A549 (cell line): ENCODE results near the gene ENPP7. TPM values are rescaled to one million over a fixed set of nuclear protein-coding genes. Genes with fewer than 3 reads are reported as not detected.
A peak's percentile ranks its signal among the peaks of the same experiment; 100 is the strongest.

Experiments used
- ATAC-seq, 2 experiments: fragments of 200-7000 bp in 1 of 2; fragments of >200 bp in 1 of 2; cut with Nextera tagmentation in 1 of 2; cut with Tn5 transposase in 1 of 2; 3 replicates each; pipeline versions ENCODE4 v1.8.0 to v1.9.1; 2018 to 2020; ENCODE audit warnings: mild to moderate bottlenecking in 1 of 2, moderate library complexity in 1 of 2
- CTCF ChIA-PET: fragments of 300-600 bp; sonication (Branson Sonifier 250); formaldehyde crosslinking; extraction: SDS; loops from one replicate; lab custom pipeline; 2021; ENCODE audit warnings: antibody characterized with exemption, inconsistent platforms; lab: Yijun Ruan, JAX
- POLR2A ChIA-PET: fragments of 350-600 bp; formaldehyde crosslinking; extraction: SDS; loops from one replicate; lab custom pipeline; 2021; ENCODE audit warnings: antibody characterized with exemption, inconsistent platforms; lab: Yijun Ruan, JAX
- DNase-seq, 2 experiments: peaks; one replicate each; pipeline versions ENCODE4 v3.0.0 to v3.0.0-alpha.2; 2011 to 2016; ENCODE audit warnings: low read depth in 1 of 2, low spot score in 1 of 2
- FAIRE-seq: peaks from 2 replicates; lab custom pipeline; 2011; peaks lifted over from hg19 to GRCh38; lab: Jason Lieb, UNC
- H3K27ac ChIP-seq, 2 experiments: fragments of >200 bp; sonication (Bioruptor Twin); formaldehyde crosslinking; 3 replicates each; pipeline ENCODE4 v1.5.1; 2016 to 2017
- H3K4me1 ChIP-seq: fragments of >200 bp; sonication (Bioruptor Twin); formaldehyde crosslinking; 3 replicates; pipeline ENCODE4 v1.6.1; 2016
- H3K4me2 ChIP-seq: fragments of >200 bp; sonication (Bioruptor Twin); formaldehyde crosslinking; 3 replicates; pipeline ENCODE4 v1.6.1; 2016
- H3K4me3 ChIP-seq: fragments of >200 bp; sonication (Bioruptor Twin); formaldehyde crosslinking; 3 replicates; pipeline ENCODE4 v1.5.1; 2016
- H3K9me3 ChIP-seq: fragments of >200 bp; sonication (Bioruptor Twin); formaldehyde crosslinking; 3 replicates; pipeline ENCODE4 v1.6.1; 2016
- ATOH8 ChIP-seq: fragments of 250-450 bp; sonication (Bioruptor Pico); IDR thresholded peaks from 2 replicates; pipeline ENCODE4 v1.5.0; 2020; ENCODE audit warnings: low read depth, mild to moderate bottlenecking, moderate library complexity
- BHLHE40 ChIP-seq: IDR thresholded peaks from 2 replicates; pipeline ENCODE4 v1.6.1; 2012; ENCODE audit warnings: low read depth, low read length, inconsistent platforms
- CEBPB ChIP-seq, 2 experiments: fragments of >200 bp in 1 of 2; sonication (Bioruptor Twin) in 1 of 2; formaldehyde crosslinking in 1 of 2; IDR thresholded peaks; 2 replicates each; pipeline ENCODE4 v1.6.1; 2012 to 2016
- CHD2 ChIP-seq: fragments of 150-350 bp; IDR thresholded peaks from 2 replicates; pipeline ENCODE4 v1.6.1; 2014; ENCODE audit warnings: low read length; ENCODE audit not compliant: partially characterized antibody
- EHMT2 ChIP-seq: fragments of 200-600 bp; sonication (generic); IDR thresholded peaks from 2 replicates; pipeline ENCODE4 v1.6.1; 2016; ENCODE audit warnings: antibody characterized with exemption, low read depth, mild to moderate bottlenecking, moderate library complexity
- EP300 ChIP-seq, 2 experiments: fragments of >200 bp; sonication (Bioruptor Twin); formaldehyde crosslinking; IDR thresholded peaks; 2 replicates in 1 of 2; 3 replicates in 1 of 2; pipeline ENCODE4 v1.6.1; 2016 to 2017
- GATA3 ChIP-seq: IDR thresholded peaks from 2 replicates; pipeline ENCODE4 v1.6.1; 2012; ENCODE audit warnings: borderline replicate concordance
- HES2 ChIP-seq: fragments of >200 bp; sonication (Bioruptor Twin); formaldehyde crosslinking; IDR thresholded peaks from 2 replicates; pipeline ENCODE4 v1.6.1; 2016
- HEYL ChIP-seq: fragments of 250-450 bp; sonication (Bioruptor Pico); IDR thresholded peaks from 2 replicates; pipeline ENCODE4 v1.8.0; 2021; ENCODE audit warnings: mild to moderate bottlenecking, moderate library complexity
- HOXB5 ChIP-seq: fragments of 250-450 bp; sonication (Bioruptor Pico); IDR thresholded peaks from 2 replicates; pipeline ENCODE4 v1.5.0; 2020; ENCODE audit warnings: mild to moderate bottlenecking, moderate library complexity
- MYC ChIP-seq: IDR thresholded peaks from 2 replicates; pipeline ENCODE4 v1.6.1; 2012; ENCODE audit warnings: mild to moderate bottlenecking, inconsistent platforms, low read length, improper control_type of control experiment, borderline replicate concordance
- NFE2L2 ChIP-seq: fragments of 150-350 bp; conservative IDR thresholded peaks from 2 replicates; pipeline ENCODE4 v1.6.1; 2014; ENCODE audit warnings: low read length
- NPAS2 ChIP-seq: fragments of 250-450 bp; sonication (Bioruptor Pico); IDR thresholded peaks from 2 replicates; pipeline ENCODE4 v1.8.0; 2022; ENCODE audit warnings: mild to moderate bottlenecking, moderate library complexity, borderline replicate concordance
- POLR2A ChIP-seq: IDR thresholded peaks from 2 replicates; pipeline ENCODE4 v1.6.1; 2012; ENCODE audit warnings: mild to moderate bottlenecking, low read length
- RAD21 ChIP-seq, 2 experiments: fragments of >200 bp in 1 of 2; sonication (Bioruptor Twin) in 1 of 2; formaldehyde crosslinking in 1 of 2; IDR thresholded peaks in 1 of 2; conservative IDR thresholded peaks in 1 of 2; 2 replicates in 1 of 2; 3 replicates in 1 of 2; pipeline ENCODE4 v1.6.1; 2012 to 2018; ENCODE audit warnings: inconsistent platforms in 1 of 2
- RARB ChIP-seq: fragments of 250-450 bp; sonication (Bioruptor Pico); IDR thresholded peaks from 2 replicates; pipeline ENCODE4 v1.8.0; 2021; ENCODE audit warnings: mild to moderate bottlenecking, moderate library complexity
- RCOR1 ChIP-seq: fragments of 150-350 bp; IDR thresholded peaks from 2 replicates; pipeline ENCODE4 v1.6.1; 2014; ENCODE audit warnings: antibody characterized with exemption, low read length, low read depth
- TP53 ChIP-seq: fragments of 250-450 bp; sonication (Bioruptor Pico); IDR thresholded peaks from 2 replicates; pipeline ENCODE4 v1.5.0; 2021; ENCODE audit warnings: mild to moderate bottlenecking, moderate library complexity
- ZNF302 ChIP-seq: fragments of 250-450 bp; sonication (Bioruptor Pico); IDR thresholded peaks from 2 replicates; pipeline ENCODE4 v1.9.0; 2021; ENCODE audit warnings: inconsistent platforms, mild to moderate bottlenecking, moderate library complexity
- WGBS: methylation state at CpG from one replicate; pipeline ENCODE4 v1.1.6; 2017; ENCODE audit errors: missing lambda C conversion rate; 5-methylcytosine and 5-hydroxymethylcytosine counted together
- polyA plus RNA-seq, 4 experiments: library from polyadenylated mRNA; depleted of rRNA in 3 of 4; stranded (reverse); fragments of >200 nt; fragmentation: RNase III in 1 of 4; extraction: RNeasy Plus Mini Kit Qiagen cat#74134 plus additional on column Dnase treatment in 1 of 4; gene quantifications; 2 replicates in 3 of 4; 3 replicates in 1 of 4; pipeline ENCODE4 v1.2.3, GENCODE V29; 2011 to 2017
- TF ChIP-seq, protein P1 (sequence below): fragments of >200 bp; sonication (Bioruptor Twin); formaldehyde crosslinking; IDR thresholded peaks from 3 replicates; pipeline ENCODE4 v1.5.1; 2016
- TF ChIP-seq, protein P2 (sequence below): IDR thresholded peaks from 2 replicates; pipeline ENCODE4 v1.6.1; 2012; ENCODE audit warnings: low read depth, borderline replicate concordance
- TF ChIP-seq, protein P3 (sequence below): fragments of >200 bp; sonication (Bioruptor Twin); formaldehyde crosslinking; IDR thresholded peaks from 3 replicates; pipeline ENCODE4 v1.6.1; 2016

Gene ENPP7
- polyA plus RNA-seq, 2 of the 4 experiments (the other 2 are of a cell fraction), result not detected

DNA sequence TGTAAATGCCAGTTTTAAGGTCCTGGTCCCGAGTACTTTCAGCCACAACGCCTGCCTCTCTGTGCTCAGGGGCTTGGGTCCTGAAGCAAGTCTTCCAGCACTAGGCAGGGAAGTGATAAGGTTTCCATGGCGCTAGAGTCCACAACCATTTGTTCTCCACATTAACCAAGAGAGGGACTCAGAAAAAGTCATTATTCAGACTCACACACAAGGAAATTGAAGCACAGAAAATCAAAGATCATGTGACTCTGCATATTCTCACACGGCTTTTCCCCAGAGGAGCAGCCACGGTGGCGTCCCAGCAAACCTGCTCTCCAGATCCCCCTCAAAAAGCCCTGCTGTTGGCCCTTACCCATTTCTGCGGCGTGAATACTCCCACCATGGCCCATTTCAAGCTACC, 9.7 kb downstream of the ENPP7 start:
- peaks cover 10% of the 10 kb centered on the region; the same call in 1 of the 3 replicates for H3K4me1 ChIP-seq
- POLR2A ChIA-PET, result no interaction called here
- H3K4me2 ChIP-seq, result no peak overlapping the region
- CTCF ChIA-PET, result interaction anchor here (0.6 to 10.4 kb wide), 16 partner anchors 7 to 1422 kb away, joined by 3 to 254 read pairs (median 11); partner anchors contain the start of gene CBX2
- H3K27ac ChIP-seq, result 0 out of 6 replicates have a peak overlapping the region, but pooled peaks of 1 of the 2 experiments have one; percentile 14
- no peak for FAIRE-seq
- WGBS, result 69% methylated on average over 8 of the region's 8 CpGs
- no peak for ATAC-seq
- DNase-seq, result peak in 1 of 2 experiments; percentile 52
- TF ChIP-seq RCOR1 (no peak), NPAS2 (CRISPR knock-in tag) (no peak), HEYL (no peak), GATA3 (no peak), EHMT2 (no peak), ZNF302 (CRISPR knock-in tag) (no peak), HOXB5 (CRISPR knock-in tag) (no peak), BHLHE40 (no peak), RAD21 (conservative IDR thresholded peaks at IDR 0.05 in 1 of 2, IDR thresholded peaks at IDR 0.05 in 1 of 2) (no peak), CEBPB (IDR thresholded peaks at IDR 0.05) (no peak), NFE2L2 (no peak)
- TF ChIP-seq, protein P1, sequence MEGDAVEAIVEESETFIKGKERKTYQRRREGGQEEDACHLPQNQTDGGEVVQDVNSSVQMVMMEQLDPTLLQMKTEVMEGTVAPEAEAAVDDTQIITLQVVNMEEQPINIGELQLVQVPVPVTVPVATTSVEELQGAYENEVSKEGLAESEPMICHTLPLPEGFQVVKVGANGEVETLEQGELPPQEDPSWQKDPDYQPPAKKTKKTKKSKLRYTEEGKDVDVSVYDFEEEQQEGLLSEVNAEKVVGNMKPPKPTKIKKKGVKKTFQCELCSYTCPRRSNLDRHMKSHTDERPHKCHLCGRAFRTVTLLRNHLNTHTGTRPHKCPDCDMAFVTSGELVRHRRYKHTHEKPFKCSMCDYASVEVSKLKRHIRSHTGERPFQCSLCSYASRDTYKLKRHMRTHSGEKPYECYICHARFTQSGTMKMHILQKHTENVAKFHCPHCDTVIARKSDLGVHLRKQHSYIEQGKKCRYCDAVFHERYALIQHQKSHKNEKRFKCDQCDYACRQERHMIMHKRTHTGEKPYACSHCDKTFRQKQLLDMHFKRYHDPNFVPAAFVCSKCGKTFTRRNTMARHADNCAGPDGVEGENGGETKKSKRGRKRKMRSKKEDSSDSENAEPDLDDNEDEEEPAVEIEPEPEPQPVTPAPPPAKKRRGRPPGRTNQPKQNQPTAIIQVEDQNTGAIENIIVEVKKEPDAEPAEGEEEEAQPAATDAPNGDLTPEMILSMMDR, result no peak
- TF ChIP-seq, protein P2, sequence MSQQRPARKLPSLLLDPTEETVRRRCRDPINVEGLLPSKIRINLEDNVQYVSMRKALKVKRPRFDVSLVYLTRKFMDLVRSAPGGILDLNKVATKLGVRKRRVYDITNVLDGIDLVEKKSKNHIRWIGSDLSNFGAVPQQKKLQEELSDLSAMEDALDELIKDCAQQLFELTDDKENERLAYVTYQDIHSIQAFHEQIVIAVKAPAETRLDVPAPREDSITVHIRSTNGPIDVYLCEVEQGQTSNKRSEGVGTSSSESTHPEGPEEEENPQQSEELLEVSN, result no peak
- TF ChIP-seq, protein P3, sequence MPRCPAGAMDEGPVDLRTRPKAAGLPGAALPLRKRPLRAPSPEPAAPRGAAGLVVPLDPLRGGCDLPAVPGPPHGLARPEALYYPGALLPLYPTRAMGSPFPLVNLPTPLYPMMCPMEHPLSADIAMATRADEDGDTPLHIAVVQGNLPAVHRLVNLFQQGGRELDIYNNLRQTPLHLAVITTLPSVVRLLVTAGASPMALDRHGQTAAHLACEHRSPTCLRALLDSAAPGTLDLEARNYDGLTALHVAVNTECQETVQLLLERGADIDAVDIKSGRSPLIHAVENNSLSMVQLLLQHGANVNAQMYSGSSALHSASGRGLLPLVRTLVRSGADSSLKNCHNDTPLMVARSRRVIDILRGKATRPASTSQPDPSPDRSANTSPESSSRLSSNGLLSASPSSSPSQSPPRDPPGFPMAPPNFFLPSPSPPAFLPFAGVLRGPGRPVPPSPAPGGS, result no peak
- H3K9me3 ChIP-seq, result no peaks in the 10 kb centered on the region
- no peak overlapping the region for H3K4me3 ChIP-seq

GRCh38 chr17:79741401-79741750, 10.6 kb downstream of the ENPP7 start:
- 30% methylated on average over 3 of the region's 10 CpGs for WGBS
- TF ChIP-seq ATOH8 (CRISPR knock-in tag) (no peak), POLR2A (no peak), GATA3 (no peak), RARB (CRISPR knock-in tag) (no peak), HES2 (no peak), NPAS2 (CRISPR knock-in tag) (no peak), CHD2 (no peak), MYC (no peak), TP53 (CRISPR knock-in tag) (no peak), ZNF302 (CRISPR knock-in tag) (no peak), EP300 (IDR thresholded peaks at IDR 0.05) (no peak)
- Histone ChIP-seq H3K4me2 (peak overlapping the region; percentile 93), H3K4me1 (peaks cover 15% of the 10 kb centered on the region; the same call in 2 of the 3 replicates), H3K4me3 (peak overlapping the region; percentile 36; the same call in 2 of the 3 replicates), H3K9me3 (no peaks in the 10 kb centered on the region), H3K27ac (peak overlapping the region; percentile 51 to 74; a peak in 4 of 6 replicates)
- ChIA-PET POLR2A (no interaction called here), CTCF (interaction anchor here (1.0 to 10.4 kb wide), 38 partner anchors 8 to 264 kb away, joined by 3 to 254 read pairs (median 4); partner anchors contain the start of gene CBX2)
- ATAC-seq (no peak), FAIRE-seq (no peak), DNase-seq (no peak)
